ENCODE results near the gene CDC34. TPM values are rescaled to one million over a fixed set of nuclear protein-coding genes. Genes with fewer than 3 reads are reported as not detected.
A peak's percentile ranks its signal among the peaks of the same experiment; 100 is the strongest.

The CDC34 gene
- total and polyA plus RNA-seq, 7 donors: 72.6 to 160 (median 107) TPM

GRCh38 chr19:573519-573825, 41.9 kb downstream of the CDC34 start:
- H3K27ac ChIP-seq: peak overlapping the region; percentile 94
- H3K36me3 ChIP-seq (ENCODE audit: insufficient read depth in 1 of 2, low read depth in 1 of 2): peaks cover 0 to 10% of the 10 kb centered on the region in 2 donors
- H3K4me3 ChIP-seq: peak overlapping the region; percentile 97
- WGBS, 3 donors: 3 to 4% (median 3%) methylated on average over 15 of the region's 15 CpGs
- TF ChIP-seq CTCF (IDR thresholded peaks at IDR 0.05): no peak
- H3K9me3 ChIP-seq: no peaks in the 10 kb centered on the region
- H3K4me1 ChIP-seq: peaks cover 52% of the 10 kb centered on the region
- no peaks in the 10 kb centered on the region for H3K27me3 ChIP-seq (ENCODE audit: insufficient read depth in 3 of 3, low read length in 2 of 3)
- intact Hi-C loops (cut with DNase I): loop anchor here (5.0 to 10.0 kb wide), 3 partner anchors 41 to 831 kb away; partner anchors contain the start of genes CDC34 (in 1 of the 2), DAZAP1 (in 1 of the 2) and GAMT (in 1 of the 2)
- ATAC-seq (no peak), DNase-seq (no peak)

GRCh38 chr19:574658-575526, 43.3 kb downstream of the CDC34 start:
- H3K4me3 ChIP-seq: peak overlapping the region; percentile 97
- peaks cover 0 to 21% of the 10 kb centered on the region in 2 donors for H3K36me3 ChIP-seq (ENCODE audit: insufficient read depth in 1 of 2, low read depth in 1 of 2)
- DNase-seq (peak in 1 of 2 donors; percentile 38), ATAC-seq (peak; percentile 14 to 33 (median 26))
- H3K27me3 ChIP-seq (ENCODE audit: insufficient read depth in 3 of 3, low read length in 2 of 3): no peaks in the 10 kb centered on the region
- intact Hi-C loops (cut with DNase I): loop anchor here (5.0 to 10.0 kb wide), 5 partner anchors 43 to 830 kb away; partner anchors contain the start of genes CDC34 (in 1 of the 2), DAZAP1 (in 1 of the 2), GAMT (in 1 of the 2) and POLRMT (in 1 of the 2)
- WGBS, 3 donors: 20 to 35% (median 23%) methylated on average over 32 of the region's 32 CpGs
- TF ChIP-seq CTCF (IDR thresholded peaks at IDR 0.05): no peak
- peaks cover 64% of the 10 kb centered on the region for H3K4me1 ChIP-seq
- peak overlapping the region; percentile 94 for H3K27ac ChIP-seq
- no peaks in the 10 kb centered on the region for H3K9me3 ChIP-seq

- peaks cover 64% of the 10 kb centered on the region for H3K4me1 ChIP-seq
- peaks cover 0 to 30% of the 10 kb centered on the region in 2 donors for H3K36me3 ChIP-seq (ENCODE audit: insufficient read depth in 1 of 2, low read depth in 1 of 2)
- no peaks in the 10 kb centered on the region for H3K9me3 ChIP-seq
- H3K4me3 ChIP-seq: peak overlapping the region; percentile 97
- WGBS, 3 donors: 26 to 41% (median 40%) methylated on average over 31 to 38 of the region's 38 CpGs
- intact Hi-C loops (cut with DNase I): loop anchor here (5.0 to 10.0 kb wide), 3 partner anchors 51 to 829 kb away; partner anchors contain the start of genes DAZAP1 (in 1 of the 2), GAMT (in 1 of the 2) and POLRMT (in 1 of the 2)
- peak; percentile 49 to 65 (median 59) for ATAC-seq
- no peaks in the 10 kb centered on the region for H3K27me3 ChIP-seq (ENCODE audit: insufficient read depth in 3 of 3, low read length in 2 of 3)
- DNase-seq: peak; percentile 65 to 89
- peak overlapping the region; percentile 94 for H3K27ac ChIP-seq
- no peak for TF ChIP-seq CTCF (IDR thresholded peaks at IDR 0.05)
Measured at GRCh38 chr19:575527-576506, 44.3 kb downstream of the CDC34 start.

- H3K36me3 ChIP-seq (ENCODE audit: insufficient read depth in 1 of 2, low read depth in 1 of 2): peaks cover 2 to 39% of the 10 kb centered on the region in 2 donors
- DNase-seq (no peak), ATAC-seq (no peak)
- peak overlapping the region; percentile 97 for H3K4me3 ChIP-seq
- intact Hi-C loops (cut with DNase I): loop anchor here (5.0 to 10.0 kb wide), 3 partner anchors 50 to 828 kb away; partner anchors contain the start of genes DAZAP1 (in 1 of the 2), GAMT (in 1 of the 2) and POLRMT (in 1 of the 2)
- 73 to 80% (median 80%) methylated on average over 28 of the region's 28 CpGs for WGBS, 3 donors
- no peaks in the 10 kb centered on the region for H3K27me3 ChIP-seq (ENCODE audit: insufficient read depth in 3 of 3, low read length in 2 of 3)
- no peaks in the 10 kb centered on the region for H3K9me3 ChIP-seq
- no peak for TF ChIP-seq CTCF (IDR thresholded peaks at IDR 0.05)
- peak overlapping the region; percentile 94 for H3K27ac ChIP-seq
- peaks cover 54% of the 10 kb centered on the region for H3K4me1 ChIP-seq
Measured at GRCh38 chr19:576768-577438, 45.3 kb downstream of the CDC34 start.

Data from psoas muscle (tissue), 8 donors.